Transverse colon (tissue), 4 donors: Measurements from ENCODE around the gene GON7.

Source experiments
- EP300 ChIP-seq: sonication (generic); formaldehyde crosslinking; IDR thresholded peaks from one replicate; pipeline ENCODE4 v1.6.1; 2017; ENCODE audit warnings: antibody characterized with exemption, low read depth
- POLR2A ChIP-seq: fragments of 450-650 bp; IDR thresholded peaks from one replicate; pipeline ENCODE4 v1.6.1; 2016; ENCODE audit warnings: antibody characterized with exemption, mild to moderate bottlenecking, moderate library complexity
- POLR2AphosphoS5 ChIP-seq, 3 donors: sonication (generic); formaldehyde crosslinking; IDR thresholded peaks; one replicate each; pipeline ENCODE4 v1.6.1; 2016; ENCODE audit warnings: antibody characterized with exemption in 3 of 3
- TF ChIP-seq, protein P1 (sequence below), 5 experiments: fragments of 200-600 bp in 3 of 5; fragments of 450-650 bp in 2 of 5; sonication (generic) in 3 of 5; IDR thresholded peaks; 1 replicate in 2 of 5; 2 replicates in 3 of 5; pipeline ENCODE4 v1.5.1; 2016 to 2017; ENCODE audit warnings: antibody characterized with exemption in 5 of 5, inconsistent platforms in 3 of 5, mild to moderate bottlenecking in 2 of 5, moderate library complexity in 1 of 5

DNA sequence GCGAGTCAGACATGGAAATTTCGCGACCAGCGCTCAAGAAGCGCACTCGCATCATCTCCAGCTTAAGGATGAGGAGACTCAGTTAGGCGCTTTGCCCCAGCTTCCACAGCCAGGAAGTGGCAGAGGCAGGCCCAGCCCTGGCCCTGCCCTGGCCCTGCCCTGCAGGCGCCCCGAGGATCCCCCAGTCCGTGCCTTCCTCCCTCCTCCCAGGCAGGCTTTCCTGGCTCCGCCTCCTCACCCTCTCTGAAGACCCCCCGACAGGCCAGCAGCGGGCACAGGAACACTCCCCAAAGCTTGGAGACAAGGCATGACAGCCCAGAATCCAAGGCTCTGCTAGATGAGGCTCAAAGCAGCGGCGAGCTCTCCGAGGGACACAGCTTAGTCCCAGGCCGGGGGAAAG lies 25.3 kb upstream of the GON7 start:
- TF ChIP-seq POLR2A (no peak), POLR2AphosphoS5 (IDR thresholded peaks at IDR 0.05) (no peak), EP300 (no peak)
- TF ChIP-seq, protein P1, sequence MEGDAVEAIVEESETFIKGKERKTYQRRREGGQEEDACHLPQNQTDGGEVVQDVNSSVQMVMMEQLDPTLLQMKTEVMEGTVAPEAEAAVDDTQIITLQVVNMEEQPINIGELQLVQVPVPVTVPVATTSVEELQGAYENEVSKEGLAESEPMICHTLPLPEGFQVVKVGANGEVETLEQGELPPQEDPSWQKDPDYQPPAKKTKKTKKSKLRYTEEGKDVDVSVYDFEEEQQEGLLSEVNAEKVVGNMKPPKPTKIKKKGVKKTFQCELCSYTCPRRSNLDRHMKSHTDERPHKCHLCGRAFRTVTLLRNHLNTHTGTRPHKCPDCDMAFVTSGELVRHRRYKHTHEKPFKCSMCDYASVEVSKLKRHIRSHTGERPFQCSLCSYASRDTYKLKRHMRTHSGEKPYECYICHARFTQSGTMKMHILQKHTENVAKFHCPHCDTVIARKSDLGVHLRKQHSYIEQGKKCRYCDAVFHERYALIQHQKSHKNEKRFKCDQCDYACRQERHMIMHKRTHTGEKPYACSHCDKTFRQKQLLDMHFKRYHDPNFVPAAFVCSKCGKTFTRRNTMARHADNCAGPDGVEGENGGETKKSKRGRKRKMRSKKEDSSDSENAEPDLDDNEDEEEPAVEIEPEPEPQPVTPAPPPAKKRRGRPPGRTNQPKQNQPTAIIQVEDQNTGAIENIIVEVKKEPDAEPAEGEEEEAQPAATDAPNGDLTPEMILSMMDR (IDR thresholded peaks at IDR 0.05), result no peak
